HepG2 (cell line): ENCODE results near the gene SNX13. TPM values are rescaled to one million over a fixed set of nuclear protein-coding genes. Genes with fewer than 3 reads are reported as not detected.

Experiments used
- IKZF1 ChIP-seq: fragments of 450-650 bp; IDR thresholded peaks from 2 replicates; pipeline ENCODE4 v1.7.1; 2016
- IRF2 ChIP-seq: IDR thresholded peaks from 2 replicates; pipeline ENCODE4 v1.6.1; 2018; ENCODE audit warnings: missing genetic modification reagents, missing compliant biosample characterization
- JARID2 ChIP-seq: sonication (generic); formaldehyde crosslinking; IDR thresholded peaks from 2 replicates; pipeline ENCODE4 v1.8.1; 2023; ENCODE audit warnings: missing genetic modification reagents, inconsistent platforms; ENCODE audit not compliant: insufficient replicate concordance
- KLF13 ChIP-seq: sonication (generic); formaldehyde crosslinking; IDR thresholded peaks from 2 replicates; pipeline ENCODE4 v1.4.0; 2020; ENCODE audit warnings: mild to moderate bottlenecking, missing genetic modification reagents
- MBD4 ChIP-seq: IDR thresholded peaks from 2 replicates; pipeline ENCODE4 v1.6.1; 2012; ENCODE audit warnings: low read length, inconsistent platforms, borderline replicate concordance
- MIXL1 ChIP-seq: IDR thresholded peaks from 2 replicates; pipeline ENCODE4 v1.6.1; 2016
- NFIB ChIP-seq: sonication (generic); formaldehyde crosslinking; IDR thresholded peaks from 2 replicates; pipeline ENCODE4 v1.9.0; 2021; ENCODE audit warnings: missing genetic modification reagents, mild to moderate bottlenecking, borderline replicate concordance
- SATB2 ChIP-seq: sonication (generic); formaldehyde crosslinking; IDR thresholded peaks from 2 replicates; pipeline ENCODE4 v1.5.0; 2020; ENCODE audit warnings: missing genetic modification reagents
- TAF1 ChIP-seq: sonication (generic); formaldehyde crosslinking; IDR thresholded peaks from 2 replicates; pipeline ENCODE4 v1.4.0; 2020; ENCODE audit warnings: missing genetic modification reagents
- ZNF17 ChIP-seq: sonication (generic); formaldehyde crosslinking; IDR thresholded peaks from 2 replicates; pipeline ENCODE4 v1.5.0; 2020; ENCODE audit warnings: mild to moderate bottlenecking, missing genetic modification reagents
- ZNF468 ChIP-seq: sonication (generic); formaldehyde crosslinking; IDR thresholded peaks from 2 replicates; pipeline ENCODE4 v1.8.0; 2022; ENCODE audit warnings: mild to moderate bottlenecking, moderate library complexity, missing genetic modification reagents
- ZNF83 ChIP-seq: sonication (generic); formaldehyde crosslinking; IDR thresholded peaks from 2 replicates; pipeline ENCODE4 v1.4.0; 2020; ENCODE audit warnings: missing genetic modification reagents, mild to moderate bottlenecking, borderline replicate concordance
- polyA plus RNA-seq, 8 experiments: library from polyadenylated mRNA; depleted of rRNA in 3 of 8; stranded (reverse) in 7 of 8; unstranded in 1 of 8; fragments of >200 nt; fragmentation: Illumina TruSeq in 4 of 8; extraction: Trizol in 4 of 8; gene quantifications; 2 replicates each; pipeline versions ENCODE4 v1.2.1 to v1.2.3, GENCODE V29; 2011 to 2016; ENCODE audit warnings: low read depth in 4 of 8, missing spikeins in 1 of 8, mixed read lengths in 1 of 8; ENCODE audit not compliant: insufficient read depth in 1 of 8
- total RNA-seq, 5 experiments: library from RNA; depleted of rRNA; stranded (reverse); fragments of >200 nt; fragmentation: Illumina TruSeq; extraction: Trizol; gene quantifications; 2 replicates each; pipeline ENCODE4 v1.2.3, GENCODE V29; 2016; ENCODE audit warnings: low read depth in 1 of 5
- TF ChIP-seq, protein P1 (sequence below): sonication (generic); formaldehyde crosslinking; IDR thresholded peaks from 2 replicates; pipeline ENCODE4 v1.8.1; 2023; ENCODE audit warnings: mild to moderate bottlenecking, inconsistent platforms, moderate library complexity, missing genetic modification reagents, borderline replicate concordance
- TF ChIP-seq, protein P2 (sequence below): sonication (generic); formaldehyde crosslinking; IDR thresholded peaks from 2 replicates; pipeline ENCODE4 v1.8.1; 2023; ENCODE audit warnings: missing genetic modification reagents, inconsistent platforms, borderline replicate concordance
- TF ChIP-seq, protein P3 (sequence below), 2 experiments: sonication (generic) in 1 of 2; formaldehyde crosslinking in 1 of 2; IDR thresholded peaks; 2 replicates each; pipeline versions ENCODE4 v1.4.0 to v1.6.1; 2018 to 2020; ENCODE audit warnings: missing genetic modification reagents in 2 of 2, borderline replicate concordance in 1 of 2, low read depth in 1 of 2, mild to moderate bottlenecking in 1 of 2, missing biosample characterization in 1 of 2
- TF ChIP-seq, protein P4 (sequence below): sonication (generic); formaldehyde crosslinking; conservative IDR thresholded peaks from 2 replicates; pipeline ENCODE4 v1.8.1; 2023; ENCODE audit warnings: missing genetic modification reagents
- TF ChIP-seq, protein P5 (sequence below): sonication (generic); IDR thresholded peaks from 2 replicates; pipeline ENCODE4 v1.6.1; 2016; ENCODE audit warnings: low read depth, borderline replicate concordance
- TF ChIP-seq, protein P6 (sequence below): sonication (generic); formaldehyde crosslinking; IDR thresholded peaks from 2 replicates; pipeline ENCODE4 v1.5.0; 2020; ENCODE audit warnings: mild to moderate bottlenecking, missing genetic modification reagents, moderate library complexity
- TF ChIP-seq, protein P7 (sequence below): sonication (generic); formaldehyde crosslinking; IDR thresholded peaks from 2 replicates; pipeline ENCODE4 v1.9.0; 2021; ENCODE audit warnings: missing genetic modification reagents, borderline replicate concordance
- TF ChIP-seq, protein P8 (sequence below): sonication (generic); formaldehyde crosslinking; IDR thresholded peaks from 2 replicates; pipeline ENCODE4 v1.5.0; 2020; ENCODE audit warnings: missing genetic modification reagents

Gene SNX13
- total and polyA plus RNA-seq, 2 of the 13 experiments (the other 11 are each of a cell fraction or from before 2014, with no cell fraction given), result 14.3 to 32.3 TPM

DNA sequence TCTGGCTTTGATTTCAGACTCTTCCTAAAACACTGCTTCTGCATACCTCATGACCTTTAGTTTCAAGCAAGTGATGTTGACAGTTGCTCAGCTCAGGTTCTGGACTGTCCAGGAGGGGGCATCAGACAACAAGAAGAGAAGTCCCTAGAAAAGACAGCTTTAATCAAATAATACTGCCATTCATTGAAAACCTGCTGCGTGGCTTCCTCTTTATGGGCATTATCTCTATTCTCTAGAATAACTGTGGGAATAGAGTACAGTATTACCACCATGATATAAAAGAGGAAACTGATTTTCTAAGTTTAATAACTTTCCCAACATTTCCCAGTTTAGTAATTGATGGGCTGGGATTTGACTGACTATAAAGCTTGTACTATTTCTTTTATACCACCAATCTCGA, 170.4 kb downstream of the SNX13 start (continued):
- TF ChIP-seq, protein P1, sequence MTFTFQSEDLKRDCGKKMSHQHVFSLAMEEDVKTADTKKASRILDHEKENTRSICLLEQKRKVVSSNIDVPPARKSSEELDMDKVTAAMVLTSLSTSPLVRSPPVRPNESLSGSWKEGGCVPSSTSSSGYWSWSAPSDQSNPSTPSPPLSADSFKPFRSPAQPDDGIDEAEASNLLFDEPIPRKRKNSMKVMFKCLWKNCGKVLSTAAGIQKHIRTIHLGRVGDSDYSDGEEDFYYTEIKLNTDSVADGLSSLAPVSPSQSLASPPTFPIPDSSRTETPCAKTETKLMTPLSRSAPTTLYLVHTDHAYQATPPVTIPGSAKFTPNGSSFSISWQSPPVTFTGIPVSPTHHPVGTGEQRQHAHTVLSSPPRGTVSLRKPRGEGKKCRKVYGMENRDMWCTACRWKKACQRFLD (CRISPR knock-in tag), result no peak
- TF ChIP-seq, protein P2, sequence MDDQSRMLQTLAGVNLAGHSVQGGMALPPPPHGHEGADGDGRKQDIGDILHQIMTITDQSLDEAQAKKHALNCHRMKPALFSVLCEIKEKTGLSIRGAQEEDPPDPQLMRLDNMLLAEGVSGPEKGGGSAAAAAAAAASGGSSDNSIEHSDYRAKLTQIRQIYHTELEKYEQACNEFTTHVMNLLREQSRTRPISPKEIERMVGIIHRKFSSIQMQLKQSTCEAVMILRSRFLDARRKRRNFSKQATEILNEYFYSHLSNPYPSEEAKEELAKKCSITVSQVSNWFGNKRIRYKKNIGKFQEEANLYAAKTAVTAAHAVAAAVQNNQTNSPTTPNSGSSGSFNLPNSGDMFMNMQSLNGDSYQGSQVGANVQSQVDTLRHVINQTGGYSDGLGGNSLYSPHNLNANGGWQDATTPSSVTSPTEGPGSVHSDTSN (CRISPR knock-in tag), result no peak
- TF ChIP-seq IKZF1 (no peak), ZNF468 (CRISPR knock-in tag) (no peak), MBD4 (no peak), JARID2 (CRISPR knock-in tag) (no peak), ZNF83 (CRISPR knock-in tag) (no peak), IRF2 (CRISPR knock-in tag) (0 out of 2 replicates have a peak, but pooled peaks have one; percentile 37), MIXL1 (CRISPR knock-in tag) (0 out of 2 replicates have a peak, but pooled peaks have one; percentile 27), ZNF17 (CRISPR knock-in tag) (no peak), SATB2 (CRISPR knock-in tag) (no peak), KLF13 (CRISPR knock-in tag) (no peak), TAF1 (no peak), NFIB (no peak)
- TF ChIP-seq, protein P3, sequence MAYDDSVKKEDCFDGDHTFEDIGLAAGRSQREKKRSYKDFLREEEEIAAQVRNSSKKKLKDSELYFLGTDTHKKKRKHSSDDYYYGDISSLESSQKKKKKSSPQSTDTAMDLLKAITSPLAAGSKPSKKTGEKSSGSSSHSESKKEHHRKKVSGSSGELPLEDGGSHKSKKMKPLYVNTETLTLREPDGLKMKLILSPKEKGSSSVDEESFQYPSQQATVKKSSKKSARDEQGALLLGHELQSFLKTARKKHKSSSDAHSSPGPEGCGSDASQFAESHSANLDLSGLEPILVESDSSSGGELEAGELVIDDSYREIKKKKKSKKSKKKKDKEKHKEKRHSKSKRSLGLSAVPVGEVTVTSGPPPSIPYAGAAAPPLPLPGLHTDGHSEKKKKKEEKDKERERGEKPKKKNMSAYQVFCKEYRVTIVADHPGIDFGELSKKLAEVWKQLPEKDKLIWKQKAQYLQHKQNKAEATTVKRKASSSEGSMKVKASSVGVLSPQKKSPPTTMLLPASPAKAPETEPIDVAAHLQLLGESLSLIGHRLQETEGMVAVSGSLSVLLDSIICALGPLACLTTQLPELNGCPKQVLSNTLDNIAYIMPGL (CRISPR knock-in tag; IDR thresholded peaks at IDR 0.05; ENCODE audit: borderline replicate concordance in 1 of 2, low read depth in 1 of 2), result 0 out of 4 replicates have a peak, but pooled peaks of 1 of the 2 experiments have one; percentile 26
- TF ChIP-seq, protein P4, sequence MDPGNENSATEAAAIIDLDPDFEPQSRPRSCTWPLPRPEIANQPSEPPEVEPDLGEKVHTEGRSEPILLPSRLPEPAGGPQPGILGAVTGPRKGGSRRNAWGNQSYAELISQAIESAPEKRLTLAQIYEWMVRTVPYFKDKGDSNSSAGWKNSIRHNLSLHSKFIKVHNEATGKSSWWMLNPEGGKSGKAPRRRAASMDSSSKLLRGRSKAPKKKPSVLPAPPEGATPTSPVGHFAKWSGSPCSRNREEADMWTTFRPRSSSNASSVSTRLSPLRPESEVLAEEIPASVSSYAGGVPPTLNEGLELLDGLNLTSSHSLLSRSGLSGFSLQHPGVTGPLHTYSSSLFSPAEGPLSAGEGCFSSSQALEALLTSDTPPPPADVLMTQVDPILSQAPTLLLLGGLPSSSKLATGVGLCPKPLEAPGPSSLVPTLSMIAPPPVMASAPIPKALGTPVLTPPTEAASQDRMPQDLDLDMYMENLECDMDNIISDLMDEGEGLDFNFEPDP, result no peak
- TF ChIP-seq, protein P5, sequence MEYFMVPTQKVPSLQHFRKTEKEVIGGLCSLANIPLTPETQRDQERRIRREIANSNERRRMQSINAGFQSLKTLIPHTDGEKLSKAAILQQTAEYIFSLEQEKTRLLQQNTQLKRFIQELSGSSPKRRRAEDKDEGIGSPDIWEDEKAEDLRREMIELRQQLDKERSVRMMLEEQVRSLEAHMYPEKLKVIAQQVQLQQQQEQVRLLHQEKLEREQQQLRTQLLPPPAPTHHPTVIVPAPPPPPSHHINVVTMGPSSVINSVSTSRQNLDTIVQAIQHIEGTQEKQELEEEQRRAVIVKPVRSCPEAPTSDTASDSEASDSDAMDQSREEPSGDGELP, result no peak
- TF ChIP-seq, protein P6, sequence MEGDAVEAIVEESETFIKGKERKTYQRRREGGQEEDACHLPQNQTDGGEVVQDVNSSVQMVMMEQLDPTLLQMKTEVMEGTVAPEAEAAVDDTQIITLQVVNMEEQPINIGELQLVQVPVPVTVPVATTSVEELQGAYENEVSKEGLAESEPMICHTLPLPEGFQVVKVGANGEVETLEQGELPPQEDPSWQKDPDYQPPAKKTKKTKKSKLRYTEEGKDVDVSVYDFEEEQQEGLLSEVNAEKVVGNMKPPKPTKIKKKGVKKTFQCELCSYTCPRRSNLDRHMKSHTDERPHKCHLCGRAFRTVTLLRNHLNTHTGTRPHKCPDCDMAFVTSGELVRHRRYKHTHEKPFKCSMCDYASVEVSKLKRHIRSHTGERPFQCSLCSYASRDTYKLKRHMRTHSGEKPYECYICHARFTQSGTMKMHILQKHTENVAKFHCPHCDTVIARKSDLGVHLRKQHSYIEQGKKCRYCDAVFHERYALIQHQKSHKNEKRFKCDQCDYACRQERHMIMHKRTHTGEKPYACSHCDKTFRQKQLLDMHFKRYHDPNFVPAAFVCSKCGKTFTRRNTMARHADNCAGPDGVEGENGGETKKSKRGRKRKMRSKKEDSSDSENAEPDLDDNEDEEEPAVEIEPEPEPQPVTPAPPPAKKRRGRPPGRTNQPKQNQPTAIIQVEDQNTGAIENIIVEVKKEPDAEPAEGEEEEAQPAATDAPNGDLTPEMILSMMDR (CRISPR knock-in tag), result peak; percentile 83
- TF ChIP-seq, protein P7, sequence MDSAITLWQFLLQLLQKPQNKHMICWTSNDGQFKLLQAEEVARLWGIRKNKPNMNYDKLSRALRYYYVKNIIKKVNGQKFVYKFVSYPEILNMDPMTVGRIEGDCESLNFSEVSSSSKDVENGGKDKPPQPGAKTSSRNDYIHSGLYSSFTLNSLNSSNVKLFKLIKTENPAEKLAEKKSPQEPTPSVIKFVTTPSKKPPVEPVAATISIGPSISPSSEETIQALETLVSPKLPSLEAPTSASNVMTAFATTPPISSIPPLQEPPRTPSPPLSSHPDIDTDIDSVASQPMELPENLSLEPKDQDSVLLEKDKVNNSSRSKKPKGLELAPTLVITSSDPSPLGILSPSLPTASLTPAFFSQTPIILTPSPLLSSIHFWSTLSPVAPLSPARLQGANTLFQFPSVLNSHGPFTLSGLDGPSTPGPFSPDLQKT (CRISPR knock-in tag), result no peak
- TF ChIP-seq, protein P8, sequence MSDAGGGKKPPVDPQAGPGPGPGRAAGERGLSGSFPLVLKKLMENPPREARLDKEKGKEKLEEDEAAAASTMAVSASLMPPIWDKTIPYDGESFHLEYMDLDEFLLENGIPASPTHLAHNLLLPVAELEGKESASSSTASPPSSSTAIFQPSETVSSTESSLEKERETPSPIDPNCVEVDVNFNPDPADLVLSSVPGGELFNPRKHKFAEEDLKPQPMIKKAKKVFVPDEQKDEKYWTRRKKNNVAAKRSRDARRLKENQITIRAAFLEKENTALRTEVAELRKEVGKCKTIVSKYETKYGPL, result no peak
